Measurements from ENCODE around the gene SS18L1.

The SS18L1 gene

DNA sequence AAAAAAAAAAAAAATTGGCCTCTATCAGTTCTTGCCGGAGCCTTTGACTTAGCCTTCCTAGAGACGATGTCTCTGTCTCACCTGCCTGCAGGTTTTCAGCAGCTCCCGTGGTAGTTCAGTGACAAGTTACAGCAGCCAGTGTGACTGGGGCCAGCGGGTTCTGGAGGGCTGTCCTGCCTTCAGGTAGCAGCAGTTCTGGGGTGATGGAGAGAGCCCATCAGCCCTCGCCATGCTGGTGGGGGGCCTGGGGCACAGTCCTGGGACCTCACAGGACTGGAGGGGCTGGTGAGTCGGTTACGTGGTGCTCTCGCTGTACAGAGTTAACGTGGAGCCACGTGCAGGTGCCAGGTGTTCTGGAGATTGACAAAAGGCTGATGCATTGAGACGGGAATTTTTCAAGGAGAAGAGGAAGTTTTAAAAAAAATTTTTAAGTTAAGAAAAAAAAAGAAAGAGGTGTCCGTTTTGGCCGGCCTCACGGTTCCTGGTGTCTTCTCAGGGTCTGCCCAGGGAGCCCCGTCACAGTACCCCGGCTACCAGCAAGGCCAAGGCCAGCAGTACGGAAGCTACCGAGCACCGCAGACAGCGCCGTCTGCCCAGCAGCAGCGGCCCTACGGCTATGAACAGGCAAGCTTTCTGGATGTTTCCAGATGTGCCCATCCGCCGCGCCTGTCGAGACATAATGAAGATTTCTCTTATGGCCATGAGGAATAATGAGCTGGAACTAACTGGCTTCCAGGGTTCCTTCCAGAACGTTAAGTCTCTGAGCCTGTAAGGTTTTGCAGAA, 30.6 kb downstream of the SS18L1 start:
- TF ChIP-seq, protein P1, sequence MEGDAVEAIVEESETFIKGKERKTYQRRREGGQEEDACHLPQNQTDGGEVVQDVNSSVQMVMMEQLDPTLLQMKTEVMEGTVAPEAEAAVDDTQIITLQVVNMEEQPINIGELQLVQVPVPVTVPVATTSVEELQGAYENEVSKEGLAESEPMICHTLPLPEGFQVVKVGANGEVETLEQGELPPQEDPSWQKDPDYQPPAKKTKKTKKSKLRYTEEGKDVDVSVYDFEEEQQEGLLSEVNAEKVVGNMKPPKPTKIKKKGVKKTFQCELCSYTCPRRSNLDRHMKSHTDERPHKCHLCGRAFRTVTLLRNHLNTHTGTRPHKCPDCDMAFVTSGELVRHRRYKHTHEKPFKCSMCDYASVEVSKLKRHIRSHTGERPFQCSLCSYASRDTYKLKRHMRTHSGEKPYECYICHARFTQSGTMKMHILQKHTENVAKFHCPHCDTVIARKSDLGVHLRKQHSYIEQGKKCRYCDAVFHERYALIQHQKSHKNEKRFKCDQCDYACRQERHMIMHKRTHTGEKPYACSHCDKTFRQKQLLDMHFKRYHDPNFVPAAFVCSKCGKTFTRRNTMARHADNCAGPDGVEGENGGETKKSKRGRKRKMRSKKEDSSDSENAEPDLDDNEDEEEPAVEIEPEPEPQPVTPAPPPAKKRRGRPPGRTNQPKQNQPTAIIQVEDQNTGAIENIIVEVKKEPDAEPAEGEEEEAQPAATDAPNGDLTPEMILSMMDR (IDR thresholded peaks at IDR 0.05; ENCODE audit: insufficient read depth, low read depth, low read length, missing control alignments), result no peak

DNA sequence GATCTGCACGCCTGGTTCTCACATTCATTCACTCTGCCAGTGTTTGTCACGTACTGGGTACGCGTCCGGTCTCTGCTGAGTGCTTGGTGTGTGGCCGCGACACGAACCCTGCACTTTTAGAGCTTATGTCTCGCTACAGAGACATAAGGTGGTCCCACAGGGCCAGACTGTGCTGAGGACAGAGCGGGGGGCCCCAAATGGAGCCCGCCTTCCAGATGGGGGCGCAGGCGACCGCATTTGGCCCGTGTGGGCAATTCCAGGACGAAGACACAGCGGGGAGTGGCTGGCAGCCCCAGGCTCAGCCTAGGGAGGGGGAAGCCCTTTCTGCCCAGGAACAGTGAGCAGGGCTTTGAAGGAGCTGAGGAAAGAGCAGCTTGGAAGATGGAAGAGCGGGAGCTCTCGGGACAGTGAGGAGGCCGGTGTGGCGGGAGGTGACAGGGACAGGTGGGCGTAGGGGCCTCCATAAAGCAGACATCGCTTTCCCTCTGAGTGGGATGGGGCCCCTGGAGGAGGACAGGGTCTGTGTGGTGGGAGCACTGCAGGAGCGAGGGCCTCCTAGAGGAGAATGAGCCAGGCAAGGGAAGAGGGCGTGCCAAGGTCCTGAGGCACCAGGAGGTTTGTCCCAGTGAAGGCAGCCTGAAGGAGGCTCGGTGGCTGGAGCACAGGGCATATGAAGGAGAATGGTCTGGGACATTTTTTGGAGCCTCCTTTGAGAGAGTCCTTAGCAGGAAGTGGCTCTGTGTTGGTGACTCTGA, 31.5 kb downstream of the SS18L1 start:
- DNase-seq (ENCODE audit: low read depth), result no peak
- TF ChIP-seq, protein P1 (IDR thresholded peaks at IDR 0.05; ENCODE audit: insufficient read depth, low read depth, low read length, missing control alignments), result no peak
- H3K4me3 ChIP-seq (ENCODE audit: low read depth, low read length), result no peak overlapping the region

More for the DNA sequence above, 30.6 kb downstream of the SS18L1 start:
- H3K4me3 ChIP-seq (ENCODE audit: low read depth, low read length), result no peak overlapping the region
- DNase-seq (ENCODE audit: low read depth), result no peak

DNA sequence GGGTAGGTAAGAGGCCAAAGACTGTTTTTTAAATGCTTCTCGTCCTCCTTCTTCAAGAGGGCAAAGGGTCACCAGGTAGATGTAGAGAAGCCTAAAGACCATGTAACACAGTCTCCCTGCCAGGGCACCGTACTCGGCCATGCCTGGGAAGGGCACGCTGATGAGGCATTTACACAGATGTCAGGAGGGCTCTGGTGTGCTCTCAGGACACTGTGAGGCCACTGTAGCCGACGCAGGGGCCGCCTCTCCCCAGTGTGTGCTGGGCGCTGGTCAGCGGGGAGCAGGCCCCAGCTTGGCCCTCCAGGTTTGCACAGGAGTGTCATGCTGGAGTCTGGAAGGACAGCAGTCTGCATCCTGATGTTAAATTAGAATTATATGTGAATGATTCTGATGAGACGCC, 32.1 kb downstream of the SS18L1 start:
- TF ChIP-seq, protein P1 (IDR thresholded peaks at IDR 0.05; ENCODE audit: insufficient read depth, low read depth, low read length, missing control alignments), result no peak
- no peak overlapping the region for H3K4me3 ChIP-seq (ENCODE audit: low read depth, low read length)
- no peak for DNase-seq (ENCODE audit: low read depth)

DNA sequence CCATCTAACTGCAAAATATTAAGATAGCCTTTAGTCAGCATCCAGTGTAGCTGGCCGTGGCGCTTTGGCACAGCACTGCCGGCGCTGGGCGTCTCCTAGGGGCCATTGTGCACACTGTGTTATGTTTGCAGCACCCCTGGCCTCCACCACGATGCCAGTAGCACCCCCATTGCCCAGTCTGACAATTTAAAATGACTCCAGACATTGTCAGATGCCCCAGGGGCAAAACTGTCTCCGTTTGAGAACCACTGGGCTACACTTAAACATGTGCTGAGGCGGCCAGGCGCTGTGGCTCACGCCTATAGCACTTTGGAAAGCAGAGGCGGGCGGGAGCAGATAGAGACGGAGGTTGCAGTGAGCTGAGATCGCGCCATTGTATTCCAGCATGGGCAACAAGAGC, 33.3 kb downstream of the SS18L1 start:
- DNase-seq (ENCODE audit: low read depth), result no peak
- TF ChIP-seq, protein P1 (IDR thresholded peaks at IDR 0.05; ENCODE audit: insufficient read depth, low read depth, low read length, missing control alignments), result no peak
- H3K4me3 ChIP-seq (ENCODE audit: low read depth, low read length), result no peak overlapping the region

DNA sequence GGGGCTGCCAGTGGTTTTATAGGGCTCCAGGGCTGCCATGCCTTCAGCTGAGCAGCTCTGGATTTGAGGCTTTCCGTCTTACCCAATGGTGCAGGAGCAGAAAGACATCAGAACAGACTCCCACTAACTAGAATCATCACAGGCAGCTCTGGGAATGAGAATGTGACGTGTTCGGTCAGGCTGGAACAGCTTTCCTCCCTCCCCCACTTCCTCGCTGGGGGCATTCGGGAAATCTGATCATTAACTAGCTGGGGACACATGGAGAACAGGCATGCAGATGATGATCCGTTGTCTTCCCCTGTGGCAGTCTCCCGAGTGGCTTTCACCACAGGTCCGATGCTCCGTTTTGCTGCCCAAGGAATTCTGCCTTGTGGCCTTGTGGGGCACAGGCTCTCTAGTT, 33.7 kb downstream of the SS18L1 start:
- TF ChIP-seq, protein P1 (IDR thresholded peaks at IDR 0.05; ENCODE audit: insufficient read depth, low read depth, low read length, missing control alignments), result no peak
- no peak for DNase-seq (ENCODE audit: low read depth)
- no peak overlapping the region for H3K4me3 ChIP-seq (ENCODE audit: low read depth, low read length)

DNA sequence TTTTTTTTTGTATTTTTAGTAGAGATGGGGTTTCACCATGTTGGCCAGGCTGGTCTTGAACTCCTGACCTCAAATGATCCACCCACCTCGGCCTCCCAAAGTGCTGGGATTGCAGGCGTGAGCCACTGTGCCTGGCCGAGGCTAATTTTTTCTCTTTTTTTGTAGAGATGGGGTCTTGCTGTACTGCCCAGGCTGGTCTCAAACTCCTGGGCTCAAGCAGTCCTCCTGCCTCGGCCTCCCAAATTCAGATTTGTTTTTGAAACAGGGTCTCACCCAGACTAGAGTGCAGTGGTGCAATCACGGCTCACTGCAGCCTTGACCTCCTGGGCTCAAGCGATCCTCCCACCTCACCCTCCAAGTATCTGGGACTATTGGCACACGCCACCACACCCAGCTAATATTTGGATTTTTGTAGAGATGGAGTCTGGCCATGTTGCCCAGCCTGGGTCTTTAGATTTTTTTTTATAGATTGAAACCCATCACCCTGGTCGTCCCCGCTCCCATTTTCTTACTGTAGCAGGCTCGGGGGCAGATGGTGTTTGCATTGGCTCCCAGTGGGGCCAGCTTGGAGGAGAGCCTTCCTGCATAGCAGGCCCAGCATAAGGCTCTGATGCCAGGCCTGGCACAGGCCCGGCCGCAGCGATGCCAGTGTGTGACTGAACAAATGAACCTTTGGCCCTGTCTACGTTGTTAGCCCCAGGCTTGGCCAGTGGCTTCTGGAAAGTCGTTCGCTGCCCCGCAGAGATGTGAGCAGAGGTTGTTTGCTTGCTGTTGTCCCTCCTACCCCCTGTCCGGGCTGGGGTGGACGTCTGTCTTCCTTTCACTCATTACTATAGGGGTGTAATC, 35.0 kb downstream of the SS18L1 start:
- TF ChIP-seq, protein P1 (IDR thresholded peaks at IDR 0.05; ENCODE audit: insufficient read depth, low read depth, low read length, missing control alignments), result no peak
- no peak for DNase-seq (ENCODE audit: low read depth)
- H3K4me3 ChIP-seq (ENCODE audit: low read depth, low read length), result no peak overlapping the region

Data from GM12865 (cell line).